ENCODE results near the gene PLCB3. TPM values are rescaled to one million over a fixed set of nuclear protein-coding genes. Genes with fewer than 3 reads are reported as not detected.
A peak's percentile ranks its signal among the peaks of the same experiment; 100 is the strongest.

The PLCB3 gene
- 9.4 and 10.2 TPM in 2 replicates for total RNA-seq (2013; cell fraction: nucleolus; rRNA removed)
- total RNA-seq (2014; rRNA removed) (7.5 and 7.7 TPM in 2 replicates), total RNA-seq (2014; rRNA removed; fragmentation: Illumina TruSeq; extraction: Trizol) (2.8 and 3.3 TPM in 2 replicates), total RNA-seq (2021) (7.8 and 10.3 TPM in 2 replicates), polyA plus RNA-seq (2011; rRNA removed) (2.0 and 3.2 TPM in 2 replicates), polyA plus RNA-seq (2014; fragmentation: Illumina TruSeq; extraction: Trizol) (1.1 and 3.6 TPM in 2 replicates), polyA plus RNA-seq (2014; fragmentation: Nextera tagmentation; extraction: Ambion mirVana) (under 1 TPM; 0.03 to 0.18 TPM), polyA plus RNA-seq (2014; rRNA removed) (7.3 and 7.6 TPM in 2 replicates), polyA plus RNA-seq (2016; fragmentation: Nextera tagmentation; extraction: Ambion mirVana) (1 to 10 TPM; 1.4 TPM), polyA minus RNA-seq (2011; rRNA and poly(A)+ RNA removed) (4.1 and 5.0 TPM in 2 replicates), Bru-seq, nascent RNA (percentile 49 among the genes with signal in this experiment), BruChase-seq, experiment 1, labeled RNA remaining after a 6-hour chase (percentile 64 among the genes with signal in this experiment), BruChase-seq, experiment 2, labeled RNA remaining after a 2-hour chase (percentile 57 among the genes with signal in this experiment)
- polyA plus RNA-seq (2011; ENCODE audit: low read depth) = 1.5 TPM
- polyA plus RNA-seq (2011; cell fraction: cytosol; rRNA removed) = 3.8 and 4.1 TPM in 2 replicates
- 24.2 and 27.6 TPM in 2 replicates for polyA plus RNA-seq (2011; cell fraction: nucleus; rRNA removed)
- 5.1 and 5.5 TPM in 2 replicates for polyA plus RNA-seq (2012)
- 4.0 and 4.8 TPM in 2 replicates for polyA minus RNA-seq (2011; cell fraction: cytosol; rRNA and poly(A)+ RNA removed)
- polyA minus RNA-seq (2011; cell fraction: nucleus; rRNA and poly(A)+ RNA removed) = 7.3 and 9.2 TPM in 2 replicates
- long read RNA-seq, experiment 1, partial matches to known transcripts = 0 of 1 reads
- long read RNA-seq, experiment 1, other reads (novel, unspliced or antisense) = 1 of 1 reads
- long read RNA-seq, experiment 2 = 0 reads

GRCh38 chr11:64251016-64251752 is at the start of gene PLCB3:
PLCB3 (plus strand) TSS chr11:64251530; CDS start chr11:64251650, 120 bp downstream.
- DNase-seq (ENCODE audit: low read depth, low spot score) = no peak
- peak; percentile 68 for ATAC-seq
- H3K4me3 ChIP-seq = peak within 1 kb of the TSS; percentile 66
- H4K20me1 ChIP-seq (ENCODE audit: control insufficient read depth, insufficient read depth) = no peaks in the 10 kb centered on the region
- H3K9ac ChIP-seq (ENCODE audit: control insufficient read depth, insufficient read depth, low read length) = peak within 1 kb of the TSS; percentile 82
- RAD21 ChIA-PET (ENCODE audit: unreplicated experiment) = interaction anchor here (1.0 to 3.1 kb wide), 7 partner anchors 10 to 67 kb away, joined by 3 to 30 read pairs (median 4); partner anchors contain the start of genes CATSPERZ, FERMT3, FKBP2 and PRDX5
- peak within 1 kb of the TSS; percentile 100 for H3K4me2 ChIP-seq (ENCODE audit: control insufficient read depth, insufficient read depth)
- H3K4me1 ChIP-seq (ENCODE audit: control insufficient read depth, insufficient read depth, low read length) = peaks cover 10% of the 10 kb centered on the region
- in situ Hi-C loops (cut with MboI) = no loop called here
- 2% methylated on average over 29 of the region's 75 CpGs for WGBS (ENCODE audit: insufficient coverage, insufficient replicate concordance, low lambda C conversion rate, missing lambda C conversion rate)
- SMC1A ChIA-PET (ENCODE audit: uncharacterized antibody, unreplicated experiment) = interaction anchor here (1.7 kb wide), 1 partner anchor 46 kb away, joined by 15 read pairs; the partner anchor contains the start of gene FERMT3
- peaks cover 3% of the 10 kb centered on the region for H3K79me2 ChIP-seq (ENCODE audit: control insufficient read depth, insufficient read depth, low read length)
- H2AFZ ChIP-seq (ENCODE audit: control insufficient read depth, low read depth, low read length) = peak within 1 kb of the TSS; percentile 85
- H3K9me3 ChIP-seq (replicated peaks; ENCODE audit: control insufficient read depth, insufficient read depth, low read length) = no peaks in the 10 kb centered on the region
- intact Hi-C loops (cut with micrococcal nuclease; ENCODE audit: unreplicated experiment) = loop anchor here (2.0 kb wide), 2 partner anchors 18 to 50 kb away; partner anchors contain the start of gene CATSPERZ
- POLR2A ChIA-PET = interaction anchor here (1.0 to 2.0 kb wide), 8 partner anchors 10 to 54 kb away, joined by 3 to 12 read pairs (median 6); partner anchors contain the start of genes ESRRA, FERMT3 and FKBP2
- CTCF ChIA-PET = interaction anchor here (0.5 to 4.8 kb wide), 16 partner anchors 9 to 90 kb away, joined by 3 to 64 read pairs (median 5); partner anchors contain the start of genes CATSPERZ, FERMT3, FKBP2 and NUDT22
- no peak within 1 kb of the TSS for H3K27ac ChIP-seq (ENCODE audit: control insufficient read depth, insufficient read depth)
- H3K27me3 ChIP-seq (replicated peaks in 1 of 2; ENCODE audit: control insufficient read depth in 2 of 2, insufficient read depth in 2 of 2, low read length in 1 of 2) = no peaks in the 10 kb centered on the region
- no peaks in the 10 kb centered on the region; a peak in 1 of 4 replicates for H3K36me3 ChIP-seq (ENCODE audit: control insufficient read depth in 2 of 2, insufficient read depth in 2 of 2, low read length in 1 of 2)
- no peak for FAIRE-seq
- no TSS peak for BruUV-seq (replicated peaks)
- TF ChIP-seq TAF1 (IDR thresholded peaks at IDR 0.05; ENCODE audit: borderline replicate concordance, low read depth, low read length) (no peak), IRF5 (IDR thresholded peaks at IDR 0.05; ENCODE audit: borderline replicate concordance) (no peak), BCLAF1 (IDR thresholded peaks at IDR 0.05) (no peak), TBL1XR1 (IDR thresholded peaks at IDR 0.05; ENCODE audit: low read depth, low read length) (no peak), EGR1 (IDR thresholded peaks at IDR 0.05; ENCODE audit: borderline replicate concordance in 1 of 2, low read depth in 2 of 2, low read length in 2 of 2) (peak in 1 of 2 experiments; percentile 40; a peak in 1 of 3 replicates), KLF5 (IDR thresholded peaks at IDR 0.05; ENCODE audit: partially characterized antibody) (no peak), YY1 (IDR thresholded peaks at IDR 0.05; ENCODE audit: low read depth, low read length) (peak; percentile 60; the same call in 1 of the 2 replicates), TCF3 (IDR thresholded peaks at IDR 0.05; ENCODE audit: borderline replicate concordance, insufficient read depth, low read depth, low read length) (no peak), NR2C1 (IDR thresholded peaks at IDR 0.05) (0 out of 2 replicates have a peak, but pooled peaks have one; percentile 34), IKZF1 (conservative IDR thresholded peaks at IDR 0.05) (peak; percentile 29), BACH1 (IDR thresholded peaks at IDR 0.05; ENCODE audit: borderline replicate concordance) (peak; percentile 42; the same call in 1 of the 2 replicates), ATF3 (IDR thresholded peaks at IDR 0.05; ENCODE audit: borderline replicate concordance, extremely low read depth, low read depth, low read length) (no peak), DPF2 (IDR thresholded peaks at IDR 0.05) (peak; percentile 22; the same call in 1 of the 2 replicates), CBFB (IDR thresholded peaks at IDR 0.05; ENCODE audit: low read depth) (no peak)
